Limb (tissue), 2 donors: Measurements from ENCODE around the gene KLHL3.

Source experiments
- DNase-seq, 2 donors: peaks; one replicate each; pipeline ENCODE4 v3.0.0-alpha.2; 2016; ENCODE audit errors: extremely low spot score in 2 of 2

KLHL3 gene

DNA sequence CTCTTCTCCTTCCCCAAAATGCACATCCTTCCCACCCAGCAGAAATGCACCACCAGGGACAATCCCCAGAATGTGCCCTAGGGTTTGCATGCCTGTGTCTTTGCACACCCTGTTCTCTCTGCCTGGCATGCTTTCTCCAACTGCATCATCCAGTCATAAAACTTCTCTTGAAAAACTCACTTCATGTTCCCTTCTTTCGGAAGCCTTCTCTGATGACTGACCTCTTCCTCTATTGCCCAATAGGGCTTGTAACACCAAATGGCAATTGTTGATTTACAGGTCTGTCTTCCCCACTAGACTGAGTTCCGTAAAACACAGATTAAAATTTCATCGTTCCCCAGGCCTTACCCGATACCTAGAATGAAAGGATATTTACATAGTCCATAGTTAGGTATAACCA lies 153.7 kb downstream of the KLHL3 start:
- DNase-seq = no peak

DNA sequence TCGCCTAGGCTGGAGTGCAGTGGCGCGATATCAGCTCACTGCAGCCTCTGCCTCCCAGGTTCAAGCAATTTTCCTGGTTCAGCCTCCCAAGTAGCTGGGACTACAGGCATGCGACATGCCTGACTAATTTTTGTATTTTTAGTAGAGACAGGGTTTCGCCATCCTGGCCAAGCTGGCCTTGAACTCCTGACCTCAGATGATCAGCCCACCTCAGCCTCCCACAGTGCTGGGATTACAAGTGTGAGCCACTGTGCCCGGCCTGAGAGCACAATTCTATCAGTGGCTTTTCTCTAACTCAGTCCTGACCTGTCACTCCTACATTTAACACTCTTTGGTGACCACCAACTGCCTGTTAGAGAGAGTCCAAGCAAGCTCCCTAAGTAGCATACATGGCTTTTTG lies 154.1 kb downstream of the KLHL3 start:
- no peak for DNase-seq

DNA sequence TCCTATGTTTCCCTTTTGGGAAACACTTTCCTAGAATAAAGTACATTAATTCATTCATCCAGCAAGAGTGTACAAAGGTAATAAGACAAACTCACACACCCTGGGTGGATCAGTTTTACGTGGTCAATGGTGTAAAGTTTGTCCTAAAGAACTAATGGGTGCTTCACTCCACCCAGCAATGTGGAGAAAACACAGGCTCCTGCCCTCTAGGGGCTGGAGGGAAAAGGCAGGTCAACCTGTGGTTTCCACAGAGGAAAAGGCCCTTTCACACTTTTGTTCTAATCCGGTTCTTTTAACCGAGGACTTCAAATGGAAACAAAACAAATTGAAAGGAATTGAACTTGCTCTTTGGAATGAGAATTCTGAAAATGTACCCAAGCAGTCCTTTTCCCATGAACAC lies 155.9 kb downstream of the KLHL3 start:
- DNase-seq = no peak

DNA sequence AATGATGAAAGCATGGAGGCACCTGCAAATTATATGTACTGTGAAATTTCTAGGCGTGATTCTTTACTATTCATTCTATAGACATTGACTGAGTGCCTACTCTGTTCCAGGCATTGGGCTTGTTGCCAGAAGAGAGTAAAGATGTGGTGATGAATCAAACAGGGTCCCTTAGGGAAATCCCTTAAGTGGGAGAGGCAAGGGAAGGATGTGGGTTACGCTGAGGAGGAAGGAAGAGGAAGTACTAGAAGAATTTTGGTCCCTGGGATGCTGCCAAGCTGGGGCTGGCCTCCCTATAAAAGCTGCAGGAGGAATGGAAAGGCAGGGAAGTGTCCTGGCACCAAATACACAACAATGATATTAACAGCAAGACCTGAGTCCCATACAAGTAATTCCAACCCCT lies 160.0 kb downstream of the KLHL3 start:
- DNase-seq = no peak

DNA sequence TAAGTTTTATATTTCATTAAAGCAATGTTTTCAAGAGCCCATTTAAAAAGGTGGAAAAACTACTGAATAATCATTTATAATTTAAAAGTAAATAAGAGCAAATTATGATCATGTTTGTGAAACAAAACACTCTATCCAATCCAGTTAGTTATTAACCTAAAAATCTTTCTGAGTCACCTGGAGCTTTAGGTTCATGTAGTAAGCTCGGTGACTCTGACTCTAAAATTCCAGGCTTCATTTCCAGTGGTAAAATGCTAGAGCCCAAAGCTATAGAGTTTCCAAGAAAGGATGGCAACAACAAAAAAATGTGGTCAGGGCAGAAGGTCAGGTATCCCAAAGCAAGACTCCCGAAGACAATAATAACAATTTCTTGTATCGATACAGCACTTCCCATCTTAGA lies 160.7 kb downstream of the KLHL3 start:
- DNase-seq = no peak

DNA sequence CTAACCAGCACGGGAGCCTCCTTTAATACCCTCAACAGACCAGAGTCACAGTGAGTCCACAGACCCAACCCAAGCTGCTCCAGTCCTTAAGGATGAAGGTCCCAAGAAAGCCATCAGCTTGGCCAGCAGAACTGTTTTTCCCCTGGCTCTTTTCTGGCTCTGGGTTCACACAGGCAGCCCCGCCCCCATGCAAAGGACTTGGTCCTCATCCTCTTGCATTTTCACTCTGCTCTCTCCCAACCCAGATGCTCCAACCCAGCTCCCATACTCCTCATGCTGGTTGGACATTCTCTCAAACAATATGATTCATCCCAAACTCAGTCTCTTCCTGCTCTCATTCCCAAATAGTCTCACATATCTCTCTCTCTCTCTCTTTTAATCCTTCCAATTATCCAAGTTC lies 162.5 kb downstream of the KLHL3 start:
- DNase-seq = no peak

DNA sequence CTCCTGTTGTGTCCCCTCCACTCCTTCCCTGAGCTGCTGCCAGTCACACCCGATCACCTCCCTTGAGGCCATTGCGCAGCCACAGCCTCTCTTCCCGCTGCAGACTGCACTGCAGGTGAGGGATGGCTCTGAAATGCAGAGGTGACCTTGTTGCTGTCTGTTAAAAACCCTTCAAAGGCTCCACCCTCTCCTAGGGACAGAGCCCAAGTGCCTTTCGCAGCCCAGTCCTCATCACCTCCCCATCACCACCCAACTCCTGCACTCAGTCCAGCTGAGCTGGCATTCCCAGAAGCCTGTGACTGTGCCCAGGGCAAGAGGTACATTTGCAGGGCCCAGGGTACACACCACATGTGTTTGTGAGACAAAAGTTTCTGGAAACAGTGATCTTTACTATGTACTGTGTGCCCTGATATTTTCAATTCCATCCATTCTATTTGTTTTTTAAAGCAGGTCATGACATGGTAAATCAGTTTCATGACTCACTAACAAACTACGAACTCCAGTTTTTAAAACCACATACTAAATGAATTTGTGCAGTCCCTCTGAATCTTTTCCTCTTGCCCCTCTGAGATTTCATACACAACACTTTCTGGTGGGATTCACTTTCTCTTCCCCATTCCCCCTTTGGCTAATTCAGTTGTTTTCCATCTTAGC lies 163.7 kb downstream of the KLHL3 start:
- DNase-seq = no peak

DNA sequence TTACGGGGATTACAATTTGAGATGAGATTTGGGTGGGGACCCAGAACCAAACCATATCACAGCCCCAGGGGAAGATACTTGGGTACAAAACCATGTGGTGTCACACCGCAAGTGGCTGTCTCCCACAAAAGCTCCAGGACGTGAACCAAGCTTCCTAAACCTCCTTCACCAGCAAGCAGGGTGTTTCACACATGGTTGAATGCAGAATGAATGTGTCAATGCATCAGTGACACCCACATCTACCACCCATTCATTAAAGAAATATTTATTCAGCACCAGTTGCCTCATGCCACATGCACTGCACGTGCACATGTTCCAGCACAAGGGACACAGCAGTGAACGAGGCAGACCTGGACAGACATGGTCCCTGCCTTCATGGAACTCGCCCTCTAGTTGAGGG lies 165.8 kb downstream of the KLHL3 start:
- no peak for DNase-seq
